Endothelial cell of umbilical vein (primary cell): ENCODE measurements around the gene MNAT1.

Experiments
- CTCF ChIP-seq, 2 donors: IDR thresholded peaks; 1 replicate in 1 of 2; 2 replicates in 1 of 2; pipeline ENCODE4 v1.5.1; 2011; ENCODE audit warnings: low read length in 2 of 2, mild to moderate bottlenecking in 2 of 2, moderate library complexity in 2 of 2, control low read depth in 1 of 2, inconsistent platforms in 1 of 2, low read depth in 1 of 2; ENCODE audit not compliant: insufficient read depth in 1 of 2; ENCODE audit errors: extremely low read depth in 1 of 2
- EZH2 ChIP-seq: IDR thresholded peaks from 2 replicates; pipeline ENCODE4 v1.6.1; 2012; ENCODE audit warnings: borderline replicate concordance, low read depth, mild to moderate bottlenecking, moderate library complexity, low read length, inconsistent platforms; ENCODE audit not compliant: severe bottlenecking
- POLR2A ChIP-seq: IDR thresholded peaks from 2 replicates; pipeline ENCODE4 v1.6.1; 2012; ENCODE audit warnings: low read depth, mild to moderate bottlenecking, control low read depth, low read length
- POLR2AphosphoS5 ChIP-seq: IDR thresholded peaks from 2 replicates; pipeline ENCODE4 v1.6.1; 2012; ENCODE audit warnings: low read depth, mild to moderate bottlenecking, control low read depth, low read length, moderate library complexity; ENCODE audit not compliant: insufficient read depth

DNA sequence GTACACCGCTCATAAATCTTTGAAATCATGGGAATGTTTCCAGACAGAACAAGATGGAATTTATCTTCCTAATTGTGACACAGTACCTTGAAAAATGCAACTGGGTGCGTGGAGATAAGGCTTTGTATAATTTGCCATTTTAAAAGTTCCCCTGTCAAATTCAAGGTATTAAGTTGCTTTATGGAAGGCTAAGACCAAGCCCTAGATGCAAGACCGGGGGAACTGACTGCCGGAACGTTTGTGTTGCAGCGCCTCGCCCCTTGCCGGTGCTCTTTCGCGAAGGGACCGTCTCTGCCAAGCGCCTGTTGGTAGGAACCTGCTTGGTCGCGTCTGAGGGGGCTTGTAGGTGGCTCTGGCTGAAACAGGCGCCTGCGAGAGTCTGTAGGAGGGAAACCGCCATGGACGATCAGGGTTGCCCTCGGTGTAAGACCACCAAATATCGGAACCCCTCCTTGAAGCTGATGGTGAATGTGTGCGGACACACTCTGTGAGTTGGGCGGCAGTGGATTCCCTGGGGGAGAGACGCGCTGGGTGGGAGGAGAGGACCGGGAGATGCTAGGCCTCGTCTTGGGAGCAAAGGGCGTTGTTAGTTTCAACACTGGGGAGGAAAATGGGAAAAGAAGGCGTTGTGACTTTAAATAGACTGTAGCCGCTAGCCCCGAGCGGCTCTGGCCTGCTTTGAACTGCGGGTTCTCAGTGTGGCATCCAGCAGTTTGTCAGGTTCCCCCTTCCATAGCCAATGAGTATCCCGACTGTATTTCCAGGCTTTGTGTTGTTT is at the start of gene MNAT1:
- TF ChIP-seq POLR2AphosphoS5 (peak; percentile 89), CTCF (IDR thresholded peaks at IDR 0.05; ENCODE audit: extremely low read depth in 1 of 2, insufficient read depth in 1 of 2, low read depth in 1 of 2, low read length in 2 of 2) (no peak), POLR2A (peak; percentile 77), EZH2 (no peak)
